Cardiac fibroblast (primary cell): ENCODE measurements around the gene OTUB2.

Experiments used
- DNase-seq, 2 donors: peaks; one replicate each; pipeline versions ENCODE4 v3.0.0 to v3.0.0-alpha.2; 2010; ENCODE audit warnings: low read depth in 2 of 2
- H3K4me3 ChIP-seq, 2 donors: replicated peaks in 1 of 2; 1 replicate in 1 of 2; 2 replicates in 1 of 2; pipeline ENCODE4 v1.5.1; 2011; ENCODE audit warnings: low read depth in 2 of 2, low read length in 2 of 2, mild to moderate bottlenecking in 2 of 2, moderate library complexity in 1 of 2
- TF ChIP-seq, protein P1 (sequence below): IDR thresholded peaks from one replicate; pipeline ENCODE4 v1.5.1; 2011; ENCODE audit warnings: low read depth, mild to moderate bottlenecking, low read length, inconsistent platforms

OTUB2 gene

DNA sequence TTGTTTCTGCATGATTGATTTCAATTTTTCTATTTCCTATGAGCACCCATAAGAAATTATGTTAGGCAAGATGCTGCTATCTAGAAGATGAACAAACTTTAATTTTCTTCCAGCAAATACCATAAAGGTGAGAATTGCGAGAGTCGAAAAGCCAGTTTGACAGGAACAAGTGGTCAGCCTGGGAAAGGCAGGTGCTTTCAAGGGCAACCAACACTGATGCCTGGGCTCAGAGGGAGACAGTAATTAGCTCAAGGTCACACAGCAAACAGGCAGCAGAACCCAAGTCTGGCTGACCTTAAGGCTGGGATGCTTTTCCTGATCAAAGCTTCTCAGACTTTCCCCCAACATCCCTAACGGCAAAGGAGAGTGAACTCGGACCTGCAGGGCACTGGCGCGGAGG, 6.8 kb upstream of the OTUB2 start:
- TF ChIP-seq, protein P1, sequence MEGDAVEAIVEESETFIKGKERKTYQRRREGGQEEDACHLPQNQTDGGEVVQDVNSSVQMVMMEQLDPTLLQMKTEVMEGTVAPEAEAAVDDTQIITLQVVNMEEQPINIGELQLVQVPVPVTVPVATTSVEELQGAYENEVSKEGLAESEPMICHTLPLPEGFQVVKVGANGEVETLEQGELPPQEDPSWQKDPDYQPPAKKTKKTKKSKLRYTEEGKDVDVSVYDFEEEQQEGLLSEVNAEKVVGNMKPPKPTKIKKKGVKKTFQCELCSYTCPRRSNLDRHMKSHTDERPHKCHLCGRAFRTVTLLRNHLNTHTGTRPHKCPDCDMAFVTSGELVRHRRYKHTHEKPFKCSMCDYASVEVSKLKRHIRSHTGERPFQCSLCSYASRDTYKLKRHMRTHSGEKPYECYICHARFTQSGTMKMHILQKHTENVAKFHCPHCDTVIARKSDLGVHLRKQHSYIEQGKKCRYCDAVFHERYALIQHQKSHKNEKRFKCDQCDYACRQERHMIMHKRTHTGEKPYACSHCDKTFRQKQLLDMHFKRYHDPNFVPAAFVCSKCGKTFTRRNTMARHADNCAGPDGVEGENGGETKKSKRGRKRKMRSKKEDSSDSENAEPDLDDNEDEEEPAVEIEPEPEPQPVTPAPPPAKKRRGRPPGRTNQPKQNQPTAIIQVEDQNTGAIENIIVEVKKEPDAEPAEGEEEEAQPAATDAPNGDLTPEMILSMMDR: no peak
- no peak overlapping the region for H3K4me3 ChIP-seq
- no peak for DNase-seq

DNA sequence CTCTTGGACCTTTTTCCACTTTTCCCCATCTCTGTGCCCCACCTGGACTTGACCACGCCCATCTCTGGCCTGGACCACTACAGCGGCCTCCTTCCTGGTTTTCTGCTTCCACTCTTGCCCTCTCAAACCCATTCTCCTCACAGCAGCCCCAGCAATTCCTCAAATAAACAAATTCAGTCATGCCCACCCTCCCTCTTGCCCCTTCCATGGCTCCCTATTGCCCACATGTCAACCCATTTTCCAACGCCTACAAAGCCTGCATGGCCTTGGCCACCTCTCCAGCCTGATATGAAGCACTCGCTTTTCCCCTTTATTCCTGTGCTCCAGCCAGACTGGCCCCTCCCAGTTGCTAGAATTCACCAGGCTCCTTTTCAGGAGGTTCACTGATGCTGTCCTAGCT, 5.9 kb upstream of the OTUB2 start:
- no peak for DNase-seq
- no peak overlapping the region for H3K4me3 ChIP-seq
- TF ChIP-seq, protein P1: no peak

DNA sequence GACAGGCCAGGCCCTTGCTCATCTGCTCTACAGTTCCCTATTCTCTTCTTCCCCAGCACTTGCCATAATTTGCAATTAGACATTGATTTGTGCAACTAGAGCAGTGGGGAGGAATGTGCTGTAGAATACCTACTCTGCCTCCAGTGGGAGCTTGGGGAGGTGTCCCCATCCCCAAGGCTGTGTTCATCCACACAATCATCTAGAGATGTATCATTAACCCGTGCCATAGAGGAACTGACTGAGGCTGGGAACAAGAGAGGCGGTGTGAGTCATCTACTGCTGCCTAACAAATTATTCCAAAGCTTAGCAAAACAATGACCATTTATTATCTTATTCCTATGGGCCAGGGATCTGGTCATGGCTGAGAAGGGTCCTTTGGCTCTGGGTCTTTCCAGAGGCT, 5.1 kb upstream of the OTUB2 start:
- TF ChIP-seq, protein P1: no peak
- peak in 1 of 2 donors; percentile 53 for DNase-seq
- H3K4me3 ChIP-seq: no peak overlapping the region

DNA sequence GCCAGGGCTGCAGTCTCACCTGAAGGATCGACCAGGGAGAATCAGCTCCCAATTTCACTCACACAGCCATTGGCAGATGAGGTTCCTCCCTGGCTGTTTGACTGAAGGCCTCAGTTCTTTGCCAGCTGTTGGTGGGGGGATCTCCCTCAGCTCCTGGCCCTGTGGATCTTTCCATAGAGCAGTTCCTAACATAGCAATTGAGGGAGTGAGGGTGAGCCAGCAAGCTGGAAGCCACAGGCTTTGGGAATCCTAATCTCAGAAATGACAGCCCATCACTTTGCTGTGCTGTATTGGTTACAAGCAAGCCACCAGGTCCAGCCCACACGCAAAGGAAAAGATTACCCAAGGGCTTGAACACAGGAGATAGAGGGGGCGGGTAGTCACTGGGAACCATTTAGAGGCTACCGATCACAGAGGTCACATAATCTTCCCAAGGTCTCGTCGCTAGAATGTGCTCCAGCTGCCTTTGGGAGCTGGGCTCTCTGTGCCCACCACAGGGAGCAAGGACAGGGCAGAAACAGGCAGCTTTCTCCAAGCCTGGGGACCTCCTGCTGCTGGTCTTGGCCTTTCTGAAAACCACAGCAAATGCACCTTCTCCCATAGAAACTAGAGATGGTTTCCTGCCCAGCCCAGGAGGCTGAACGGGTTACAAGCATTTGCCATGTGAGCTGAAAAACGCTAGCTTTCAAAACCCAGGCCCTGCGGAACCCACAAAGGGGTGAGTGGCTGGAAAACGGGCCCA, 4.6 kb upstream of the OTUB2 start:
- no peak for DNase-seq
- H3K4me3 ChIP-seq: no peak overlapping the region
- TF ChIP-seq, protein P1: no peak

DNA sequence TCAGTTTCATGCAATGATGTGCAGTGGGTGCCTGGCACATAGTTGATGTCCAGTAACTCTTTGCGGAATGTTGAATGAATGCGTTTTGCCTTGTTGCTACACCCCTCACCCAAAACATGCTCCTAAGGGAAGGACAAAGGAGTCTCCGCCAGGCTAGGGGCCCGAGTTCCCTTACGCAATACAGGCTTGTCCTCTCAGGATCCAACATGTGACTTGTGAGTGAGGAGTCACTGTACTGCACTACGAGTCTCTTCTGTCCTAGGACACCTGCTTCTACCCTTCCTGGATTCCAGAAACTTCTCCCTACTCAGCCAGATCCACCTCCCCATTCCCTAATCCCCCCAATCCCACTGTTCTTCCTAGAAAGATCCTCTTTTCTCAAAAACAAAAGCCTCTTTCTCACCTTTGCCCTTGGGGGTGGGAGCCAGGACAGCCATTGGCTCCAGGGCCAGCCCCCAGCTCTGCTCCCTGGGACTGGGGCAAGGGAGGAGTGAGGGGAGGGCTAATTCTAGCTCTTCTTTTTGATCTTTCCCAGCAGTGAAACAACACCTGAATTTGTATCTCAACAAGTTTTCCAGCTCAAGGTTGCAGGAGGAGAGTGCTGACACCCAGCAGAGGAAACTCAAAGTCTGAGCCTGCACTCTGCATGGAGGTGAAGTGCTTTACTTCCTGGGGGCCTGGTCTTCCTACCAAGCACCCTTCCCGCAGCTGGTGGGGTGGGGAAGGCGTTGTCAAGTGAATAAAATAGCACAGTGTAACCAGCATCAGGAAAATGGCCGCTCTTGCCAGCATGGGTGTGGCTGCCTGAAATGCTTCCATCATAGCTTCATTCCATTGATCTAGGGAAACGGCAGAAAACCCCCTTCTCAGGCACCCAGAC, 3.4 kb upstream of the OTUB2 start:
- TF ChIP-seq, protein P1: no peak
- no peak for DNase-seq
- no peak overlapping the region for H3K4me3 ChIP-seq

DNA sequence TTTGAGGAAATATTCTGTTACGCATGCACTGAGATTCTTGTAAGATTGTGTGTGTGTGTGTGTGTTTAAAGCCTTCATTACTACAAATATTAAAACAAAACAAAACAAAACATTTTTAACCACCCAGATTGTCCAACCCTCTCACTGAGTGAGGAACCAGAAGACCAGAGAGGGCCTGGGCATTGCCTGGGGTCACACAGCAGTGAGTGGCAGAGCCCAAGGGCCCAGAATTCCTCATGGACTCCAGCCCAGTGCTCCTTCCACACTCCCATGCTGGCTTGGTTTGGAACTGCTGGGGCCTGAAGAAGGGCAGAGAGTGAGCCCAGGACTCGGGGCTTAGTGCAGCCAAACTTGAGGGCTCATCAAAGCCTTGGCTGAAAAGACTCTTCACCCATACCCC, 1.6 kb upstream of the OTUB2 start:
- no peak overlapping the region for H3K4me3 ChIP-seq
- TF ChIP-seq, protein P1: no peak
- no peak for DNase-seq
